ENCODE data around the gene PPP6R1.

PPP6R1 gene

DNA sequence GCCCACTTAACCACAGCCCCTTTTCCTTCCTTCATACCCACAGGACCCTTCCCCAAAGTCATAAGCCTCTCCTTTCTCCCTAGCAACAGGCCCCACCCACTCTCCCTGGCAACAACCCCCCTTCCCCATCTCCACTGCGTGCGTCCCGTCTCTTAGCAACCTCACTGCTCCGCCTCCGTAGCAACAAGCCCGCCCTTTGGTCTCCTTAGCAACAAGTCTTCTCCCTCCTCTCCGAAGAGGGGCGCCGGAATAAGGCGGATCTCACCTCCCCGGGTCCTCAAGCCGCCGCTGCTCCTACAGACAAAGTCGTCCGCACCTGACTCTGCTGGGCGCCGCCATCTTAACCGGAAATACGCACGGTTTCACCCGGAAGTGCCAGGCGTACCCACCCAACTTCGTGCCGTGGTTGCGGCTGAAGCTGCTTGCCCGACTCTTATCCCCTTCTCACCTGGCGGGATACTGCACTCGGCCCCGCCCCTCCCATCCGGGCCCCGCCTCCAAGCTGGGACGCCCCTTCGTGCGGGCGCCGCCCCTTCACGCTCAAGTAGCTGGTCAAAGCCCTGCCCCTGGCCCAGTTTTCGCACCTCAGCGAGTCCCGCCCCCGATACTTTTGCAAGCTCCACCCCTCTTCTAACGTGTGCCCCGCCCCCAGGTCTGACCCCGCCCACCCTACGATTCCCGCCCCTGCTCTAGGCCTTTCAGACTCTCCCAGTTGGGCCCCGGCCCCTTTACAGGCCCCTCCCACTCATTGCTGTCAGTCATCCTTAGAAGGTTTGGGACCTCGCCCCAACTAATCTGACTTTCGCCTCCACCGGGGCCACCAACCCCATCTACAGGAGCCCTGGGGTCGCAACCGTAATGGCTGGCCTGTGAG, 21.2 kb upstream of the PPP6R1 start, which contains the start of gene HSPBP1:
Gene HSPBP1 (minus strand): TSS at position 341 of the 874 bp plus-strand sequence. CDS start 502 bp downstream, outside the sequence.
- peak; percentile 86 for DNase-seq (ENCODE audit: extremely low read depth, low read depth)

GRCh38 chr19:55279340-55279739, 20.5 kb upstream of the PPP6R1 start:
- no peak for DNase-seq (ENCODE audit: extremely low read depth, low read depth)
- peak overlapping the region; percentile 92 for H3K4me3 ChIP-seq (replicated peaks; ENCODE audit: low read depth, low read length)
- TF ChIP-seq, protein P1, sequence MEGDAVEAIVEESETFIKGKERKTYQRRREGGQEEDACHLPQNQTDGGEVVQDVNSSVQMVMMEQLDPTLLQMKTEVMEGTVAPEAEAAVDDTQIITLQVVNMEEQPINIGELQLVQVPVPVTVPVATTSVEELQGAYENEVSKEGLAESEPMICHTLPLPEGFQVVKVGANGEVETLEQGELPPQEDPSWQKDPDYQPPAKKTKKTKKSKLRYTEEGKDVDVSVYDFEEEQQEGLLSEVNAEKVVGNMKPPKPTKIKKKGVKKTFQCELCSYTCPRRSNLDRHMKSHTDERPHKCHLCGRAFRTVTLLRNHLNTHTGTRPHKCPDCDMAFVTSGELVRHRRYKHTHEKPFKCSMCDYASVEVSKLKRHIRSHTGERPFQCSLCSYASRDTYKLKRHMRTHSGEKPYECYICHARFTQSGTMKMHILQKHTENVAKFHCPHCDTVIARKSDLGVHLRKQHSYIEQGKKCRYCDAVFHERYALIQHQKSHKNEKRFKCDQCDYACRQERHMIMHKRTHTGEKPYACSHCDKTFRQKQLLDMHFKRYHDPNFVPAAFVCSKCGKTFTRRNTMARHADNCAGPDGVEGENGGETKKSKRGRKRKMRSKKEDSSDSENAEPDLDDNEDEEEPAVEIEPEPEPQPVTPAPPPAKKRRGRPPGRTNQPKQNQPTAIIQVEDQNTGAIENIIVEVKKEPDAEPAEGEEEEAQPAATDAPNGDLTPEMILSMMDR (IDR thresholded peaks at IDR 0.05; ENCODE audit: low read depth, low read length, missing control alignments): no peak

More for the DNA sequence above, 21.2 kb upstream of the PPP6R1 start, which contains the start of gene HSPBP1:
- TF ChIP-seq, protein P1 (IDR thresholded peaks at IDR 0.05; ENCODE audit: low read depth, low read length, missing control alignments): no peak
- H3K4me3 ChIP-seq (replicated peaks; ENCODE audit: low read depth, low read length): peak within 1 kb of the TSS; percentile 92

DNA sequence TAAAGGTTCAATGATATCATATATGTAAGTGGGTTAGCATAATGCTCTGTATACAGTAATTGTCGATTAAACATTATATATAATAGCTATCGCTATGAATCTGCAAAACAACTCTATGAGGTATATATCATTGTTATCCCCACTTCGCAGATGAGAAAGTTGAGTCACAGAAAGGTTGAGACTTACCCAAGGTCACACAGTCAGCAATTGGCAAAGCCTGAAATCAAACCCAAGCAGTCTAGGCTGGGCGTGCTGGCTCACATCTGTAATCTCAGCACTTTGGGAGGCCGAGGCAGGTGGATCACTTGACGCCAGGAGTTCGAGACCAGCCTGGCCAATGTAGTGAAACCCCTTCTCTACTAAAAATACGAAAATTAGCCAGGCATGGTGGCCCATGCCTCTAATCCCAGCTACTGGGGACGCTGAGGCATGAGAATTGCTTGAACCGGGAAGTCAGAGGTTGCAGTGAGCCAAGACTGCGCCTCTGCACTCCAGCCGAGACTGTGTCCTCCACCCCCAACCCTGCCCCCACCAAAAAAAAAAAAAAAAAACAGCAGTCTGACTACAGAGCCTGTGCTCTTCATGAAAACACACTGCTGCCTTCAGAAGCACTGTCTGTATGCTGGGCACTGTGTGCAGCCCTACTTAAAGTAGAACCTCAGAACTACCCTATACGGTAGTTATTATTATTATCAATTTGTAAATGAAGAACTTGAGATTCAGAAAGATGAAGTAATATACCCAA, 19.7 kb upstream of the PPP6R1 start:
- TF ChIP-seq, protein P1 (IDR thresholded peaks at IDR 0.05; ENCODE audit: low read depth, low read length, missing control alignments): no peak
- peak overlapping the region; percentile 92 for H3K4me3 ChIP-seq (replicated peaks; ENCODE audit: low read depth, low read length)
- no peak for DNase-seq (ENCODE audit: extremely low read depth, low read depth)

DNA sequence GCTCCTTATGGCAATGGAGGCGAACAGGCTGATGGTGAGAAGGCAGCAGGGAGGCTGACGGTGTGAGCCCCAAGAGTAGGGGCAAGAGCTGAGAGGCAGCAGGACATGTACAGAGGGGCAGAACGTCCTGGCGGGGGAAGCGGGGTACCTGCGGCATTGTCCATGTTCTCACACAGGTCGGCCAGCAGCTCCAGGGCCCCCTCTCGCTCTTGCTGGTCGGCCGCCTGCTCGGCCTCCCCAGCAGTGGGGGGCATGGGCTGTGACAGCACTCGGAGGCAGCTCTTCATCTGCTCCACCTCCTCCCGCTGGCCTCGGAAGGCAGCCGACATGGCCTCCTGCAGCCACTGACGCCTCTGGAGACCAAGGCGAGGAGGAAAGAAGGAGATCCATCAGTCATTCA, 18.7 kb upstream of the PPP6R1 start:
- H3K4me3 ChIP-seq (replicated peaks; ENCODE audit: low read depth, low read length): no peak overlapping the region
- TF ChIP-seq, protein P1 (IDR thresholded peaks at IDR 0.05; ENCODE audit: low read depth, low read length, missing control alignments): no peak
- no peak for DNase-seq (ENCODE audit: extremely low read depth, low read depth)

- DNase-seq (ENCODE audit: extremely low read depth, low read depth): no peak
- TF ChIP-seq, protein P1 (IDR thresholded peaks at IDR 0.05; ENCODE audit: low read depth, low read length, missing control alignments): no peak
- H3K4me3 ChIP-seq (replicated peaks; ENCODE audit: low read depth, low read length): no peak overlapping the region
Measured at GRCh38 chr19:55276720-55277430, 18.1 kb upstream of the PPP6R1 start.
